ENCODE data around the gene NMT1. TPM values are rescaled to one million over a fixed set of nuclear protein-coding genes. Genes with fewer than 3 reads are reported as not detected.

NMT1 gene
- total and polyA plus RNA-seq, 2 of the 13 experiments (the other 11 are each of a cell fraction or from before 2014, with no cell fraction given), result 75.7 to 142 TPM

GRCh38 chr17:45123930-45124796 is 63.0 kb downstream of the NMT1 start (continued):
- TF ChIP-seq, protein P1, sequence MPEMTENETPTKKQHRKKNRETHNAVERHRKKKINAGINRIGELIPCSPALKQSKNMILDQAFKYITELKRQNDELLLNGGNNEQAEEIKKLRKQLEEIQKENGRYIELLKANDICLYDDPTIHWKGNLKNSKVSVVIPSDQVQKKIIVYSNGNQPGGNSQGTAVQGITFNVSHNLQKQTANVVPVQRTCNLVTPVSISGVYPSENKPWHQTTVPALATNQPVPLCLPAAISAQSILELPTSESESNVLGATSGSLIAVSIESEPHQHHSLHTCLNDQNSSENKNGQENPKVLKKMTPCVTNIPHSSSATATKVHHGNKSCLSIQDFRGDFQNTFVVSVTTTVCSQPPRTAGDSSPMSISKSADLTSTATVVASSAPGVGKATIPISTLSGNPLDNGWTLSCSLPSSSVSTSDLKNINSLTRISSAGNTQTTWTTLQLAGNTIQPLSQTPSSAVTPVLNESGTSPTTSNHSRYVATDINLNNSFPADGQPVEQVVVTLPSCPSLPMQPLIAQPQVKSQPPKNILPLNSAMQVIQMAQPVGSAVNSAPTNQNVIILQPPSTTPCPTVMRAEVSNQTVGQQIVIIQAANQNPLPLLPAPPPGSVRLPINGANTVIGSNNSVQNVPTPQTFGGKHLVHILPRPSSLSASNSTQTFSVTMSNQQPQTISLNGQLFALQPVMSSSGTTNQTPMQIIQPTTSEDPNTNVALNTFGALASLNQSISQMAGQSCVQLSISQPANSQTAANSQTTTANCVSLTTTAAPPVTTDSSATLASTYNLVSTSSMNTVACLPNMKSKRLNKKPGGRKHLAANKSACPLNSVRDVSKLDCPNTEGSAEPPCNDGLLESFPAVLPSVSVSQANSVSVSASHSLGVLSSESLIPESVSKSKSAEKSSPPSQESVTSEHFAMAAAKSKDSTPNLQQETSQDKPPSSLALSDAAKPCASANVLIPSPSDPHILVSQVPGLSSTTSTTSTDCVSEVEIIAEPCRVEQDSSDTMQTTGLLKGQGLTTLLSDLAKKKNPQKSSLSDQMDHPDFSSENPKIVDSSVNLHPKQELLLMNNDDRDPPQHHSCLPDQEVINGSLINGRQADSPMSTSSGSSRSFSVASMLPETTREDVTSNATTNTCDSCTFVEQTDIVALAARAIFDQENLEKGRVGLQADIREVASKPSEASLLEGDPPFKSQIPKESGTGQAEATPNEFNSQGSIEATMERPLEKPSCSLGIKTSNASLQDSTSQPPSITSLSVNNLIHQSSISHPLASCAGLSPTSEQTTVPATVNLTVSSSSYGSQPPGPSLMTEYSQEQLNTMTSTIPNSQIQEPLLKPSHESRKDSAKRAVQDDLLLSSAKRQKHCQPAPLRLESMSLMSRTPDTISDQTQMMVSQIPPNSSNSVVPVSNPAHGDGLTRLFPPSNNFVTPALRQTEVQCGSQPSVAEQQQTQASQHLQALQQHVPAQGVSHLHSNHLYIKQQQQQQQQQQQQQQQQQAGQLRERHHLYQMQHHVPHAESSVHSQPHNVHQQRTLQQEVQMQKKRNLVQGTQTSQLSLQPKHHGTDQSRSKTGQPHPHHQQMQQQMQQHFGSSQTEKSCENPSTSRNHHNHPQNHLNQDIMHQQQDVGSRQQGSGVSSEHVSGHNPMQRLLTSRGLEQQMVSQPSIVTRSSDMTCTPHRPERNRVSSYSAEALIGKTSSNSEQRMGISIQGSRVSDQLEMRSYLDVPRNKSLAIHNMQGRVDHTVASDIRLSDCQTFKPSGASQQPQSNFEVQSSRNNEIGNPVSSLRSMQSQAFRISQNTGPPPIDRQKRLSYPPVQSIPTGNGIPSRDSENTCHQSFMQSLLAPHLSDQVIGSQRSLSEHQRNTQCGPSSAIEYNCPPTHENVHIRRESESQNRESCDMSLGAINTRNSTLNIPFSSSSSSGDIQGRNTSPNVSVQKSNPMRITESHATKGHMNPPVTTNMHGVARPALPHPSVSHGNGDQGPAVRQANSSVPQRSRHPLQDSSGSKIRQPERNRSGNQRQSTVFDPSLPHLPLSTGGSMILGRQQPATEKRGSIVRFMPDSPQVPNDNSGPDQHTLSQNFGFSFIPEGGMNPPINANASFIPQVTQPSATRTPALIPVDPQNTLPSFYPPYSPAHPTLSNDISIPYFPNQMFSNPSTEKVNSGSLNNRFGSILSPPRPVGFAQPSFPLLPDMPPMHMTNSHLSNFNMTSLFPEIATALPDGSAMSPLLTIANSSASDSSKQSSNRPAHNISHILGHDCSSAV (CRISPR knock-in tag; IDR thresholded peaks at IDR 0.05; ENCODE audit: borderline replicate concordance), result 0 out of 2 replicates have a peak, but pooled peaks have one; percentile 79
- no peak for TF ChIP-seq SIX4 (CRISPR knock-in tag; IDR thresholded peaks at IDR 0.05)
- TF ChIP-seq ZNF333 (CRISPR knock-in tag; IDR thresholded peaks at IDR 0.05; ENCODE audit: borderline replicate concordance), result no peak
- TF ChIP-seq ZNF724P (CRISPR knock-in tag; IDR thresholded peaks at IDR 0.05; ENCODE audit: borderline replicate concordance), result no peak
- TF ChIP-seq NFATC3 (CRISPR knock-in tag; IDR thresholded peaks at IDR 0.05), result peak; percentile 92; the same call in 1 of the 2 replicates
- TF ChIP-seq ZNF326 (CRISPR knock-in tag; IDR thresholded peaks at IDR 0.05; ENCODE audit: borderline replicate concordance), result no peak
- TF ChIP-seq ZFP82 (CRISPR knock-in tag; IDR thresholded peaks at IDR 0.05; ENCODE audit: borderline replicate concordance), result peak; percentile 61; the same call in 1 of the 2 replicates
- TF ChIP-seq, protein P2, sequence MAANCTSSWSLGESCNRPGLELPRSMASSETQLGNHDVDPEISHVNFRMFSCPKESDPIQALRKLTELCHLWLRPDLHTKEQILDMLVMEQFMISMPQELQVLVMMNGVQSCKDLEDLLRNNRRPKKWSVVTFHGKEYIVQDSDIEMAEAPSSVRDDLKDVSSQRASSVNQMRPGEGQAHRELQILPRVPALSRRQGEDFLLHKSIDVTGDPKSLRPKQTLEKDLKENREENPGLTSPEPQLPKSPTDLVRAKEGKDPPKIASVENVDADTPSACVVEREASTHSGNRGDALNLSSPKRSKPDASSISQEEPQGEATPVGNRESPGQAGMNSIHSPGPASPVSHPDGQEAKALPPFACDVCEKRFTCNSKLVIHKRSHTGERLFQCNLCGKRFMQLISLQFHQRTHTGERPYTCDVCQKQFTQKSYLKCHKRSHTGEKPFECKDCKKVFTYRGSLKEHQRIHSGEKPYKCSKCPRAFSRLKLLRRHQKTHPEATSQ (CRISPR knock-in tag; IDR thresholded peaks at IDR 0.05; ENCODE audit: borderline replicate concordance), result no peak
- peak; percentile 43; the same call in 1 of the 2 replicates for TF ChIP-seq MIXL1 (CRISPR knock-in tag; IDR thresholded peaks at IDR 0.05)
- TF ChIP-seq, protein P3, sequence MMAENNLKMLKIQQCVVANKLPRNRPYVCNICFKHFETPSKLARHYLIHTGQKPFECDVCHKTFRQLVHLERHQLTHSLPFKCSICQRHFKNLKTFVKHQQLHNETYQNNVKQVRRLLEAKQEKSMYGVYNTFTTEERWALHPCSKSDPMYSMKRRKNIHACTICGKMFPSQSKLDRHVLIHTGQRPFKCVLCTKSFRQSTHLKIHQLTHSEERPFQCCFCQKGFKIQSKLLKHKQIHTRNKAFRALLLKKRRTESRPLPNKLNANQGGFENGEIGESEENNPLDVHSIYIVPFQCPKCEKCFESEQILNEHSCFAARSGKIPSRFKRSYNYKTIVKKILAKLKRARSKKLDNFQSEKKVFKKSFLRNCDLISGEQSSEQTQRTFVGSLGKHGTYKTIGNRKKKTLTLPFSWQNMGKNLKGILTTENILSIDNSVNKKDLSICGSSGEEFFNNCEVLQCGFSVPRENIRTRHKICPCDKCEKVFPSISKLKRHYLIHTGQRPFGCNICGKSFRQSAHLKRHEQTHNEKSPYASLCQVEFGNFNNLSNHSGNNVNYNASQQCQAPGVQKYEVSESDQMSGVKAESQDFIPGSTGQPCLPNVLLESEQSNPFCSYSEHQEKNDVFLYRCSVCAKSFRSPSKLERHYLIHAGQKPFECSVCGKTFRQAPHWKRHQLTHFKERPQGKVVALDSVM (CRISPR knock-in tag; IDR thresholded peaks at IDR 0.05), result no peak
- TF ChIP-seq MEIS1 (CRISPR knock-in tag; IDR thresholded peaks at IDR 0.05; ENCODE audit: borderline replicate concordance), result no peak
- TF ChIP-seq KAT8 (CRISPR knock-in tag; IDR thresholded peaks at IDR 0.05), result peak; percentile 39; the same call in 1 of the 2 replicates
- TF ChIP-seq ZNF180 (CRISPR knock-in tag; IDR thresholded peaks at IDR 0.05; ENCODE audit: borderline replicate concordance, low read depth), result no peak
- peak; percentile 14 for TF ChIP-seq SOX5 (CRISPR knock-in tag; IDR thresholded peaks at IDR 0.05; ENCODE audit: borderline replicate concordance)
- 0 out of 2 replicates have a peak, but pooled peaks have one; percentile 69 for TF ChIP-seq SNAI1 (CRISPR knock-in tag; IDR thresholded peaks at IDR 0.05; ENCODE audit: borderline replicate concordance)
- peak; percentile 72 for TF ChIP-seq ELF3 (CRISPR knock-in tag; IDR thresholded peaks at IDR 0.05)
- no peak for TF ChIP-seq KLF16 (CRISPR knock-in tag; IDR thresholded peaks at IDR 0.05)

Measured in HepG2 (cell line).